HK-2 (cell line): ENCODE measurements around the gene PDCD1.

Source experiments
- DNase-seq: peaks from one replicate; pipeline ENCODE4 v3.0.0-alpha.2; 2018; ENCODE audit not compliant: unreplicated experiment

Gene PDCD1

DNA sequence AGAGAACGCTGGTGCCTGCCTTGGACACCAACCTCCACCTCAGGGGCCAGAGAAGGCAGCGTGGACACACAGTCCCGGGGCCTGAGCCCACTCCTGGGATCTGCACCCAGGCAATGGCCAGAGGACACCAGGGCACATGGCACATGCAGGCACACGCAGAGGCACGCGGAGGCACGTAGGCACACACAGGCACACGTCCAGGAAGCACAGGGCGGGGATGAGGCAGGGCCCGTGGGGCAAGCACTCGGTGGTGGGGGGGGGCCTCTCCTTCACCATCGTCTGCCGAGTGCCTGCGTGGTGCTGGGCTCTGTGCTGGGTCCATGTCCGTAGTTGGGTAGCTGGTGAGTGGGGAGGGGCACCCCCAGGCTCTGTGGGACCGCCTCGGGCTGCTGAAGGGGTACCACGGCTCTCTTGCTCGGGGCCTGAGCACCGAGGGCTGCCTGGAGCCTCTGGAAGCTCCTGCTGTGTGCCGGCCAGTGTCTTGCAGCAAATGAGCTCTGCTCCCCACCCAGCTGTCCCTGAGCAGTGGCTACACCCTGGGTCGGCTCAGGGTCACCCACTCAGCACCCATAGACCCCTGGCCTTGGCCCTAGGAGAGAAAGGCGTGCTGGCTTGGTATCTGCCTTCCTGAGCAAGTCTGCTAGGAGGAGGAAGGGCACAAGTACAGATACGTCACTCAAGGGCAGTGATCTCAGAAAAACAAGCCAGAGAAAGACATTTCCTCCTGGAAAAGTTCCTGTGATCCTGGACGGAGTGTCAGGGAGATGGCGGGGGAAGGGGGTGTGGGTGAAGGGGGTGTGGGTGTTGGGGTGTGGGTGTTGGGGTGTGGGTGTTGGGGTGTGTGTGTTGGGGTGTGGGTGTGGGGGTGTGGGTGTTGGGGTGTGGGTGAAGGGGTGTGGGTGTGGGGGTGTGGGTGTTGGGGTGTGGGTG is 37.3 kb upstream of the PDCD1 start:
- no peak for DNase-seq

DNA sequence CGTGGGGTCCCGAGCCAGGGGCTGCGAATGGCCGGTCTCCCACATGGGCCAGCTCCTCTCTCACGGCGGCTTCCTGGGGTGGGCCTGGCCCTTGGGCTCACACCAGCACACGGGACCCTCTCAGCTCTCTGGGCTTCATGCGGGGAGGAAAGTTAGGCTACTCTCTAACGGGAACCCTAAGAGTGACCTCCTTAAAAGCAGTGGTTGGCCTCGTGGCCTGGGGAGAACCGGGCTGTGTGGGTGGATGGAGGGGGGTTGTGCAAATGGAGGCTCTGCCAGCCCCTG is 36.7 kb upstream of the PDCD1 start:
- no peak for DNase-seq

DNA sequence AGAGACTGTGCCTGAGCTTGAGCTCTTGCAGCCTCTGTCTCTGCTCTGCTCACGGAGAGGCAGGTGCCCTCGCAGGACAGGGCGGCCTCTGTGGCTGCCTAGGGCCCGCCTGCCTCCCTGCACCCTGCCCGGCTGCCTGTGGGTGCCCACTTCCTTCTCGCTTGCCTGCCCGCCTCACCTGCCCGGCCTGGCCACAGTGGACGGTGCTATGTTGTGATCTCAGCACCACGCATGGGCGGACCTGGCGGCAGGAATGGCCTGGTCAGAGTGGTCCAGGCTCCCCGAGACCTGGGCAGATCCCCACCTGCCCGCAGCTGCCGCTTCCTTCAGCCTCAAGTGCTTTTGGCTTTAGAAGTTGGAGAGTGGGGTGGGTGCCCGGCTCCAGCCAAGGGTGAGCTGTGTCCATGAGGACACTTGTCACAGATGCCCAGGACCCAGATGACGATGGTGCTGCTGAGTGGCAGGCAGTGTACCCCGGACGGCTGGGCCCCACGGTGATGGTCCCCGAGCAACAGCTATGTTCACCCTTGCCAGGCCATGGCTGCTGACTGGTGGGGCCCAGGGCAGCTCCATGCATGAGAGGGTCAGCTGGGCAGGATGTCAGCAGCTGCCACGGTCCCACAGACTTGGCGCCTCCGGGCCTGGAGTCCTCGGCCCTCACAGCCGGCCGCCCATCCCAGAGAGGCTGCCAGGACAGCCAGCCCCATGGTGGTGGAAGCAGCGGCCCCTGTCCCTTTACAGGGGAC is 36.2 kb upstream of the PDCD1 start:
- DNase-seq, result no peak

DNA sequence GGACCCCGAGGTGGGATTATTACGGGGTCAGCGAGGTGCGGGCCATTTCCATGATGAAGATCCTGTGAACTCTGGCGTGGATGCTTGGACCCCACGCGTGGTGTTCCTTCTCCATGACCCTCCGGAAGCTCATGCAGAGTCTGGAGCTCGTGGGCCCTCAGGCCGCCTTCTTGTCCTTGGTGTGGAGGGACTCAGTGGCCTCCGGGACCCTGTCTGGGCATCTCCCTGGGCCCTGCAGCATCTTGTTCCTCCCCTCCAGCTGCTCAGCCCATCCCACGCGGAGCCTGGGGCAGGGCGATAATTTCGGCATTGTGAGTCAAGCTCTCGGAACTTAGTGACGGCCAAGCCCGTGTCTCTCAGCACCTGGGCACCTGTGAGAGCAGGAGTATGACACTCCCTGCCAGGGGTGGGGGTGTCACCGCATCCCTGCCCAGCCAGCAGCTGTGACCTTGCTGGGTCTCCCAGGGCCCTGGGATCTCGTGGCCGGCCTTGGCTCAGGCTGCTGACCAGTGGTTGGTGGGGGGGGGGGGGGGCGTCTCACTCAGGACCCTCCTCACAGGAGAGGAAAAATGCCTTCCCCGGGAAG is 35.5 kb upstream of the PDCD1 start:
- DNase-seq, result no peak

DNA sequence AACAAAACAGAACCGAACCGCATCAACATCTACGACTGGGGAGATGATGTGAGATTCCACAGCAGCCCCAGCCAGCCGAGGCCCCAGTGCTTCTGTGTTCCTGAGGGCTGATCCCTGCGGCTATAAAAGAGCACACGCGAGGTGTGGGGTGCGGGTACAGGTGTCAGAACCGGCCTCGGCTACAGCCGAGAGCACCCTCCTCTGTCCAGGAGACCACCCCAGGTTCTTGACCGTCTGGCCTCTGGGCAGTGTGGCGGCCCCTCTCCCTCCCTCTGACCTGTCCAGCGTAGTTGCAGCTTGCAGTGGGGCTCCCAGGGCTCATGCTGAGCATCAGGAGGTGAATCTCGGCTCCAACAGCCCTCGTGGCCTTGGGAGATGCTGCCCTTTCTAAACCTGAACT is 34.6 kb upstream of the PDCD1 start:
- no peak for DNase-seq

DNA sequence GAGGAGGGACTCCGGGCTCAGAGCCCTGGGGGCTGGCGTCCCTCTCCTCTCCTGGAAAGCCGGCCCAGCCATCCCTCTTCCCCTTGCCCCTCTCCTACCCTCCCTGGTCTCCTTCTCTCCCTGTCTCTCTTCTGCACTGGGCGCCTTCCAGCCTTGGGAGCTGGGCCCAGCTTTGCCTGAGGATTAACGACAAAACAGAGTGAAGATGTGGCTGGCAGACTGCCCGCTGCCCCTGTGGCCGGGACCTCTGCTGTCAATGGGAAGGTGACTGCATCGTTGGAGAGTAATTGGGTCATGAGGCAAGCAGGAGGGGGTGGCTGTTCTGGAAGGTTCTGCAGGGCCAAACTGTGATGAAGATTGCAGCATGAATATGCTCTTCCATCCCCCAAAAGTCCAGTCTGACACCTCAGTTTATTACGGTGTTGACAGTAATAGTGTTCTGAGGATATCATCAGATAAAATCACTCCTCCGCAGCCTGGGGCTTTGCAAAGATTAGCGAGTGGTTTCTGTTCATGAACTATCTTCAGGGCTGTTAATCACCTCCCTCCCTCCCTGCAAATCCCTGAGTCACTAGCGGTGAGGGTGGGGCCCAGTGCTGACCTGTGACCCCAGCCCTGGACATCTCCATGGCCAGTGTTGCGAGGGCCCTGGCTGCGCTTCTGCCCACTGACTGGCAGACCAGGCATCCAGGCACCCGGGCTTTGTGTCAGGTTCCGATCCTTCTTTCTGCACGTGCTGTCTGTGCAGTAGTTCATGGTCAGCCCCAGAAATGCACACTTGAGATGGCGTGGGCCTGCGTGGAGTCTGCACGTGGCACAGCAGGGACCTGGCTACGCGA is 33.8 kb upstream of the PDCD1 start:
- DNase-seq, result no peak

DNA sequence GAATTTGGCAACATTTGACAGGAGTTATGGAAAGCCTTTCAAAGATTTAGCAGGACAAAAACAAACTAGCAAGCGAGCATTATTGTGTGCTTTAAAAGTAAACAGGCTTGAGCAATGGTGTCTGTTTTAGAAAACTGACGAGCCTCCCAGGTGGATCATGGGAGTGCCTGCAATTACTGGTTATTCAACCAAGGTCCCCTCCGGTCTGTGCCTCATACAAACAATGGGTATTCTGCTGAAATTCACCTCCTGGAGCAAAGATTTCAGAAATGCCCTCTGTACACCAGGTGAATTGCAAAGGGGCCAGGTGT is 33.2 kb upstream of the PDCD1 start:
- no peak for DNase-seq

DNA sequence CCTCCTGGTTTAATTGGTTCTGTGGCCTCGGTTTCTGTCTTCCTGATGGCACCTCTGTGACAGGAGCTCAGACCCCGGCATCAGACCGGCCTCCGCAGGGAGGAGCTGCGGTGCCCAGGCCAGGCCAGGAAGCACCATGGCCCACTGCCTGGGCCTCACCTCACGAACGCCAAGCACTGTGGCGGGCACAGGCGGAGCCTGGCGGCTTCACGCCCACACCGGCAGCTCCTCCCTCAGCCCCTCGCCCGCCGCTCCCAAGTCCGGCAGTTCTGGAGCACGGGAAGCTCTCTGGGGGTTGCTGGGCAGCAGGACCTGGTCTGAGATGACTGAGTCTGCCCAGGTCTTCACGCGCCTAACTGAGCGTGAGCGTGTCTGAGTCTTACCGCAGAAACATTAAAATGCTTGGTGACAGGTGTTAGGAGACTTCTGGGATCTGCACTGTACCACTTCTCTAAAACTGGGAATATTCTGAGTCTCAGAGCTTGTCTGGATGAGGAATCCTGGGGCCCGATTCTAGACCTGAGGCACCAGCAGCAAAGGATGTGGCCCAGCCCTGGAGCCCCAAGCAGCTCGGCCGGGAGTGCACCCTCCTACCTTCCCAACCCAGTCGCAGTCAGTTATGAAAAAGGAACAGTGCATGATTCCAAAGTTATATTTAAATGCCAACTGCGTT is 32.8 kb upstream of the PDCD1 start:
- DNase-seq, result no peak

DNA sequence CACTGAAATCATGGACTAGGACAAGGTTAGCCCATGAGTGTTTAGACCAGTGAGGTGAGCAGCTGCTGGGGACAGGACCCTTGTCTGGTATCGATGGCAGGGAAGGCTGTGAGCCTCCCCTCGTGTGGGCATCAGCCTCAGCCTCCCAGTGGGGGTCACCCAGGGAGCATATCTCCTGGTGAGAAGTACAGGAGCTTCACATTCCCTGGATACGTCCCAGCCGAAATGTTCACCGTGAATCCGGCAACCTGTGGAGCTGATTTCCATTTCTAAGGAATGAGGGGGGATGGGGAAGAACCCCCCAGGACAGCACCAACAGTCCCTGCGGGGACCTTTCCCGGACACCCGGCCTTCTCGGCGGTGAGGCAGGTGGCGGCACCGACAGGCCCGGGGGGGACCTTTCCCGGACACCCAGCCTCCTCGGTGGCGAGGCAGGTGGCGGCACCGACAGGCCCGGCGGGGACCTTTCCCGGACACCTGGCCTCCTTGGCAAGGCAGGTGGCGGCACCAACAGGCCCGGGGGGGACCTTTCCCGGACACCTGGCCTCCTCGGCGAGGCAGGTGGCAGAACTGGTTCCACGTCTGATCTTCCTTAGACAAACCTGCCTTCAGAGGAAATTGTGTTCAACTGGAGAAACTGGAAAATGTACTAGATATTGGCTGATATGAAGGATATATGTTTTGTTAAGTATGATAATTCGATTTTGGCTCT is 32.0 kb upstream of the PDCD1 start:
- no peak for DNase-seq

DNA sequence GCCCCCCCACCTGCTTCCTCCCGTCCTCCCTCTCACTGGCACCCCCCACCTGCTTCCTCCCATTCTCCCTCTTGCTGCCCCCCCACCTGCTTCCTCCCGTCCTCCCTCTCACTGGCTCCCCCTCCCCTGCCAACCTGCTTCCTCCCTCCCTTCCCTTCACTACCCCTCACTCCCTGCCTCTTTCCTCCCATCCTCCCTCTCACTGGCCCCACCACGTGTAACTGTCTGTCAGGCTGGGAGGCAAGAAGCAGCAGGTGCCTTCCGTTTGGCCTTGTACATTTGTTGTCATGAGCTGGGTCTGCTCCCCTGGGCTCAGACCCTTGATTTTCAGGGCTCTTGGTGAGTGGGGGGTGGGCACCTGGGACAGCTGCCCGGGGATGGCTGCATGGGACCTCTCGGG is 29.9 kb upstream of the PDCD1 start:
- DNase-seq, result no peak

DNA sequence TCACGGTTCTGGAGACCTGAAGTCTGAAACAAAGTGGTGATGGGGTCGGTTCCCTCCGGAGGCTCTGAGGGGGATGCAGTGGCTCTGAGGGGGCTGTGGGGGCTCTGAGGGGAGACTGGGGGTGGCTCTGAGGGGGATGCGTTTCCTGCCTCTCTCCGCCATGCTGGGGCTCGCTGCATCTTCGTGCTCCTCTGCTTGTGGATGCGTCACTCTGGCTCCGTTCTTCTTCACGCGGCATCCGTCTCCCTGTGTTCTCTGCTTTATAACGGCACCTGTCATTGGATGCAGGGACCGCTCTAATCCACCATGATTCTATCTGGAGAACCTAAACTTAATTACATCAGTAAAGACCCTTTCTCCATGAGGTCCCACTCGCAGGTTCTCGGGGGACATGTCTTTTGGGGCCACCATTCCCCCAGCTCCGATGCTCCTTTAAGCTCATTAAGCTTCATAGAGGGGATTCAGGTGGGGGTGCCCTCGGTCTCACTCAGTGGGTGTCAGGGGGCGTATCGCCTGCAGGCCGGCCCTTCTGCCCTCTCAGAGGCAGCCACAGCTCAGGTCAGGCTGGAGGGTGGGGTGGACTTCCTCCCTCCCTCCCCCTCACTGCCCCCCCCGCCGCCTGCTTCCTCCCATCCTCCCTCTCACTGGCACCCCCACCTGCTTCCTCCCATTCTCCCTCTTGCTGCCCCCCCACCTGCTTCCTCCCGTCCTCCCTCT is 29.3 kb upstream of the PDCD1 start:
- no peak for DNase-seq

DNA sequence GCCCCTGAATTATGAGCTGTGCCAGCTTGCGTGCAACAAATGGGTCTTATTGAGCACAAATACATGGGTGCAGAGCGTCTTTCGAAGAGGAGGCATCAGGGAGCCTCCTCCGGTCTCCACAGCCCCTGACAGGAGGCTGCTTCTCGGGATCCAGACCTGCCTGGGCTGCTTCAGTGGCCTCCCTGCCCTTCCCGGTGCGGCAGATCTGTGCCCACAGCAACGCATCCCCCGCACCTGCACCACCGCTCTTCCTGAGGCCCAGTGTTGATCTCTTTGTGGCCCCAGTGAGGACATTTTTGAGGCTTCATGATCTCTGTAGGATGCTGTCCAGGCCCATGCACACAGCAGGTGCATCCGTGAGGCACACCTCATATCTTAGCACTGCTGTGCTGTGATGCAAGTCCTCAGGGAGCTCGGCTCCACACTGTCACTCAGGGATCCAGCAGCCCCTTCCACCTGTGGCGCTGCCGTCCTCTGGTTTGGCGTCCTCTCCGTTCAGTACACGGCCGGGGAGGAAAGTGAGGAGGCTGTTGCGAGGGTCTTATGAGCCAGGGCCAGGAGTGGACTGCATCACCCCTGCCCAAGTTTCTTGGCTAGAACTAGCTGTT is 28.2 kb upstream of the PDCD1 start:
- DNase-seq, result no peak

DNA sequence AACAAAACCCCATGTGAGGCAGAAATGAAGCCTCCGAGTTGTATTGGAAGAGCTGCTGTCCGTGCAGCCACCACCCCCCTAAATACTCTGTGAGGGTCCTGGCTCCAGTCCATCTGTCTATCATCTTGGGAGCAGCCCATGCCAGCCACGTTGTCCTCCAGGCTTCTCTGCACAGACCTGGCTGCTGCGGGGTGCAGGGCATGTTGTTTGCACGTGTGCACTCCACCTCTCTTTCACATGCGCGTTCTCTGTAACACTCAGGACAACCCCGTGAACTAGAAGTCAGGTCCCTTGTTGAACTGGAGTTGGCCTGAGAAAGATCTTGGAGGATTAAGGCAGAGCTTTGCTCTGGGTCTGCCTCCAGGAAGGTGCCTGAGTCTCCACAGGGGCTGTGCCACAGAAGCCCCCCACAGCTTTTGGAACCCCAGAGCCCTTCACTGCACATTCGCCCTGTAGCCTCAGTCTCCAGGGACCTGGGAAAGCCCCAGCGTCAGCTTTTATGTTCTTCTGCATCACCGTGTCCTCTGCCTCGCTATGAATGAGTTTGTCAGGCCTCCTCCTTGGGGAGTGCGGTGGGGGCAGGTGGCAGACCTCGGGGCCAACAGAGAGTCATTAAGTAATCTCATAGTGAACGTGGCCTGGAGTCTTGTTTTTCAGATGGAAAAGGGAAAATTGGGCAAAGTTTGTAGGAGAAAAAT is 27.4 kb upstream of the PDCD1 start:
- DNase-seq, result no peak

DNA sequence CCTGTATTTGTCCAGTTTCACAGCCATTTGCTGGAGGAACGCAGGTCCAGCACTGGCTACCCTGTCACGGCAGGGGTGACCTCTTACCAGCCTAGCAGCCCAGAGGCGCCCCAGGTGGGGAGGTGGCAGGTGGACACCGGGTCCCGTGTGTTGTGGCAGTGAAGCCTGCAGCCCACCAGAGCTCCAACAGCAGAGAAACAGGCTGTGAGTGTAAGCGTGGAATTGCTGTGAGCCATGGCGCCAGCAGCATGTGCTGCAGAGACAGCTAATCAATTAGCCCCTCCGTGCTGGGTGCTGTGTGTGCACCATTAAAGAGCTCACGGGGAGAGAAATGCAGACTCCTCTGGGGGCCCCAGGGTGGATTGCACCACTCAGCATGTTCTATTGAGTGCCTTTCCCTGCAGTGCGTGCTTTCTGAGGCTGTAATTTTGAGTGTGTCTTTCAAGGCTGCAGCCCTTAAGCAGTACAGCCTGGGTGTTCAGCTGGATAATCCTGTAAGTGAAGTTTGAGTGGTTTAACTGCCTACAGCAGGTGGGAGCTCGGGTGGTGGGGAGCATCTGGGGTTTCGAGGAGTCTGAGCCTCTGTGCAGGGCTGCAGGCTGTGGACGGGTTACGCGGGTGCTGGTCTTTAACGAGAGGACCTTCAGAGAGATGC is 26.7 kb upstream of the PDCD1 start:
- no peak for DNase-seq

DNA sequence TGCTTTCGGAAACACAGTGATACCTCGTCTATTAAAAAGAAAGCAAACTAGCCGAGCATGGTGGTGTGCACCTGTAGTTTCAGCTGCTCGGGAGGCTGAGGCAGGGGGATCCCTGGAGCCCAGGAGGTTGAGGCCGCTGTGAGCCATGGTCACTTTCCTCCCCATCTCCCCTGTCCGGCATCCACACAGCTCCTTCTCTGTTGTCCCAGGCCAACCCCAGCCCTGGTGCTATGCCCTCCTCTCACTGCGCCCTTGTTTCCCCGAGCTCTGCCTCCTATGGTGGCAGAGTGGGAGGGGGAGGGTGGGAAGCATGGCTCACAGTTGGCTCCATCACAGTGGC is 26.2 kb upstream of the PDCD1 start:
- DNase-seq, result no peak

DNA sequence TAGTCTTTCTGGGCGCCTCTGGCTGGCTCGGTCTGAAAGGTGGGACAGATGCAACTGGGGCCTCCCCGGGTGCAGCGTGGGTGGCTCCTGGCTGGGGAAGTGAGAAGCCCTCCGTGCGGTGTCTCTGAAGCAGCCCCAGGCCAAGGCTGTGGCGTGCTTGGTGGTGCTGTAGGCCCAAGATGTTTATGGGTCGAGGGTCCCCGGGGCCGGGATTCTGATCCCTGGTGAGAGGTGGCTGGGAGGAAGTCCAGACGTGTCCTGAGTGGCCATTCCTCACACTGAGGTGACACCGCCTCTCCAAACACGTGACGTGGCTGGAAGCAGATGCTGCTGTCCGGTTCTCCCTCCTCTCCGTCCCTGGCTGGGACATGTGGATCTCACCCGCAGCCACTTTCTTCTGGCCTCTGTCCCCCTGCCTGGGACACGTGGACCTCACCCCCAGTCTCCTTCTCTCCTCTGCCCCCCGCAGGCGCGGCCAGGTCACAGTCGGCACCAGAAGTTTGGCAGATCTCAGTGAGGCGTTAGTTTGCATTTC is 23.5 kb upstream of the PDCD1 start:
- DNase-seq, result no peak

DNA sequence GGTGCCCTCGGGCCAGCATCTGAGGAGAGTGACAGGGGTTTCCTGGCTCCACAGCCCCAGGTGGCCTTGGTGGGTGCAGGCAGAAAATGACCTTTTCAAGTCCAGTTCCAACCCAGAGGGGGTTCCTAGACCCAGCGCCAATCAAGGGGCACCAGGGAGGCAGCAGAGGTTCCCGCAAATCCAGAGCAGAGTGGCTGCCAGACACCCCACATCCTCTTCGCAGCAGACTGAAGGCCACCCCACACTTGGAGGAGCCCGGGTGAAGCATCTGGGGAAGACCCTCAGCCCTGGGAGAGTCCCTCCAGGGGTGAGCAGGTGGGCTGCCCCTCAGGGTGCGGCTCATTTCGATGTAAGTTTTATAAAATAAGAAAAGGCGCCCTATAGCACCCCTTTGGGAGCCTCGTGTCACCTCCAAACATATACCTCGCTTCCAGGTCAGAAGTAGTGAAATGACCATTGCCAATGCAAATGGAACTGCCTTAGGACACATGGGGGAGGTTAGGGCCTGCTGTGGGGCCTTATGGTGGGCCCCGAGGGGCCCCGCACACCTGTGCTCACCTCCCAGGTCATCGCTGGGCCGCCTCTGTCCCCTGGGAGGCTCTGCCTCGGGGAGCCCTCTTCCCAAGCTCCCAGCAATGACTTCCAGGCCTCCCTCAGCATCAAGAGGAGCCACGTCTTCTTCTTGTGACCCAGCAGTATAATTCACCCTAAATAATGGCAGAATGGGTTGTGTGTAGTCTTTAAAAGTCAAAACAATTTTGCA is 21.8 kb upstream of the PDCD1 start:
- DNase-seq, result no peak

DNA sequence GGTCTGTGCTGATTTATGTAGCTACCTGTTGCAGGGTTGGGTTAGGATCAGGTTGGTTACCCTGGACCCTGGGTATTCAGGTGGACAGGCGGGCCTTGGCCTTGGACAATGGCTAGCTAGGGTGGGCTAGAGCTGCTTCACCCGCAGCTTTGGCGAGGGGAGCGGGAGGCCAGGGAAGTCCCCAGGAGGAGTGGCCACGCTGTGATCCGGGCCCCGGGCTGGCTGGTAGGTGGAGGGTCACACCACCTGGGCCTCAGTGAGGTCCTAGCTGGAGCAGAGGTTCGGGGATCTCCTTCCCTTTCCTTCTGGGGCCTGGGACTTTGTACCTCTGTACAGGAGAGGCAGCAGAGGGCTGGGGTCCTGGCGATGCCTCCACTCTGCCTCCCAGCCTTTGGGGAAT is 20.6 kb upstream of the PDCD1 start:
- no peak for DNase-seq
